ENCODE results near the gene CDHR2. TPM values are rescaled to one million over a fixed set of nuclear protein-coding genes. Genes with fewer than 3 reads are reported as not detected.
A peak's percentile ranks its signal among the peaks of the same experiment; 100 is the strongest.

CDHR2 gene
- total and polyA plus RNA-seq, 2 of the 13 experiments (the other 11 are each of a cell fraction or from before 2014, with no cell fraction given): 17.9 to 20.9 TPM

- TF ChIP-seq ZHX2 (IDR thresholded peaks at IDR 0.05; ENCODE audit: low read depth) (0 out of 2 replicates have a peak, but pooled peaks have one; percentile 5), ZHX2 (CRISPR knock-in tag; IDR thresholded peaks at IDR 0.05; ENCODE audit: borderline replicate concordance) (no peak), TIGD3 (CRISPR knock-in tag; IDR thresholded peaks at IDR 0.05; ENCODE audit: borderline replicate concordance) (no peak), RBM22 (optimal IDR thresholded peaks at IDR 0.05; ENCODE audit: low read length) (peak; percentile 11), DRAP1 (CRISPR knock-in tag; IDR thresholded peaks at IDR 0.05) (no peak), ZNF644 (CRISPR knock-in tag; IDR thresholded peaks at IDR 0.05; ENCODE audit: low read depth) (no peak), TFAP4 (IDR thresholded peaks at IDR 0.05; ENCODE audit: borderline replicate concordance, low read depth) (no peak), GRHL1 (CRISPR knock-in tag; conservative IDR thresholded peaks at IDR 0.05) (no peak), ZNF124 (CRISPR knock-in tag; IDR thresholded peaks at IDR 0.05) (no peak), HDAC1 (CRISPR knock-in tag; IDR thresholded peaks at IDR 0.05) (no peak), ZFX (CRISPR knock-in tag; IDR thresholded peaks at IDR 0.05; ENCODE audit: low read depth) (peak; percentile 52), MED8 (CRISPR knock-in tag; IDR thresholded peaks at IDR 0.05; ENCODE audit: insufficient replicate concordance) (no peak), GLMP (CRISPR knock-in tag; IDR thresholded peaks at IDR 0.05; ENCODE audit: borderline replicate concordance) (no peak), TAF1 (CRISPR knock-in tag; IDR thresholded peaks at IDR 0.05) (no peak), ZFY (CRISPR knock-in tag; IDR thresholded peaks at IDR 0.05) (0 out of 2 replicates have a peak, but pooled peaks have one; percentile 50), ZFP37 (CRISPR knock-in tag; IDR thresholded peaks at IDR 0.05; ENCODE audit: borderline replicate concordance) (no peak)
Measured at GRCh38 chr5:176535664-176536131, 13.4 kb upstream of the CDHR2 start (continued).

Measured in HepG2 (cell line).